Endothelial cell (in vitro differentiated cells): ENCODE data around the gene DNAJC27. TPM values are rescaled to one million over a fixed set of nuclear protein-coding genes. Genes with fewer than 3 reads are reported as not detected.

Source experiments
- DNase-seq: peaks from one replicate; pipeline ENCODE4 v3.0.0; 2021; ENCODE audit warnings: low spot score
- H3K27ac Mint-ChIP-seq: one replicate; pipeline ENCODE4 v1.8.0; 2021; ENCODE audit warnings: mixed read lengths, inconsistent platforms; ENCODE audit not compliant: unreplicated experiment
- H3K27me3 Mint-ChIP-seq: one replicate; pipeline ENCODE4 v1.8.0; 2021; ENCODE audit warnings: mild to moderate bottlenecking, moderate library complexity, mixed read lengths, inconsistent platforms; ENCODE audit not compliant: unreplicated experiment
- H3K36me3 Mint-ChIP-seq: one replicate; pipeline ENCODE4 v1.8.0; 2021; ENCODE audit warnings: mild to moderate bottlenecking, low read depth, mixed read lengths, inconsistent platforms; ENCODE audit not compliant: unreplicated experiment
- H3K4me1 Mint-ChIP-seq: one replicate; pipeline ENCODE4 v1.8.0; 2021; ENCODE audit warnings: mild to moderate bottlenecking, mixed read lengths, inconsistent platforms; ENCODE audit not compliant: unreplicated experiment
- H3K4me3 Mint-ChIP-seq: one replicate; pipeline ENCODE4 v1.8.0; 2021; ENCODE audit warnings: mild to moderate bottlenecking, mixed read lengths, inconsistent platforms; ENCODE audit not compliant: unreplicated experiment
- H3K9me3 Mint-ChIP-seq: one replicate; pipeline ENCODE4 v1.8.0; 2021; ENCODE audit warnings: mixed read lengths, inconsistent platforms; ENCODE audit not compliant: unreplicated experiment
- CTCF ChIP-seq: fragments of 200-600 bp; sonication (generic); IDR thresholded peaks from one replicate; pipeline ENCODE4 v1.5.0; 2021; ENCODE audit warnings: antibody characterized with exemption; ENCODE audit not compliant: unreplicated experiment
- total RNA-seq: library from RNA; stranded (reverse); fragmentation: NEBNext Ultra II Directional; extraction: Animal tissue kit (Norgen Biotek cat#: 25700); gene quantifications from one replicate; pipeline ENCODE4 v1.2.1, GENCODE V29; 2021; ENCODE audit not compliant: unreplicated experiment

Gene DNAJC27
- total RNA-seq, 1 donor from 2014 or later: 3.5 TPM

- Mint-ChIP-seq H3K4me3 (no peak overlapping the region), H3K27me3 (no peaks in the 10 kb centered on the region)
- TF ChIP-seq CTCF: no peak
Measured at GRCh38 chr2:24939353-24939752, 32.4 kb downstream of the DNAJC27 start.

GRCh38 chr2:24937236-24937635 is 34.5 kb downstream of the DNAJC27 start:
- H3K4me3 Mint-ChIP-seq: no peak overlapping the region
- no peaks in the 10 kb centered on the region for H3K4me1 Mint-ChIP-seq
- no peak overlapping the region for H3K27ac Mint-ChIP-seq
- H3K9me3 Mint-ChIP-seq: no peaks in the 10 kb centered on the region
- no peak for DNase-seq
- TF ChIP-seq CTCF: no peak
- H3K36me3 Mint-ChIP-seq: no peaks in the 10 kb centered on the region
- no peaks in the 10 kb centered on the region for H3K27me3 Mint-ChIP-seq

More at GRCh38 chr2:24939353-24939752, 32.4 kb downstream of the DNAJC27 start:
- Mint-ChIP-seq H3K4me1 (no peaks in the 10 kb centered on the region), H3K9me3 (no peaks in the 10 kb centered on the region), H3K27ac (no peak overlapping the region), H3K36me3 (no peaks in the 10 kb centered on the region)
- DNase-seq: no peak

- Mint-ChIP-seq H3K36me3 (no peaks in the 10 kb centered on the region), H3K27me3 (no peaks in the 10 kb centered on the region), H3K4me3 (no peak overlapping the region), H3K27ac (no peak overlapping the region), H3K4me1 (peaks cover 2% of the 10 kb centered on the region), H3K9me3 (no peaks in the 10 kb centered on the region)
- no peak for DNase-seq
- TF ChIP-seq CTCF: no peak
Measured at GRCh38 chr2:24935145-24935544, 36.6 kb downstream of the DNAJC27 start.

DNA sequence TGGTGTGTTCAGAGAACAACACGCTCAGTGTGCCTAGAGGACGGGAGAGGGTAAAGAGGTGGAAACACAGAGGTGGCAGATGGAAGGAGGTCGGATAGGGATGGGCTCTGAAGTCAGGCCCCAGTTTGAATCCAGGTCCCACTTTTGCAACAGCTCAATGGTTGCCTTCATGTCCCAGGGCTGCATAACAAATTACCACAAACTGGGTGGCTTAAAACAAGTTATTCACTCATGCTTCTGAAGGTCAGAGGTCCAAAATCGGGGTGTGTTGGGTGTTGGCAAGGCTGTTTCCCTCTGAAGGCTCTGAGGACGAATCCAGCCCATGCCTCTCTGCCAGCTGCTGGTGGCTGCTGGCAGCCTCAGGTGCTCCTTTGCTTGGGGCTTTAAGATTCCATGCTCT is 39.0 kb downstream of the DNAJC27 start:
- H3K27ac Mint-ChIP-seq: no peak overlapping the region
- no peak for DNase-seq
- no peaks in the 10 kb centered on the region for H3K36me3 Mint-ChIP-seq
- no peaks in the 10 kb centered on the region for H3K27me3 Mint-ChIP-seq
- TF ChIP-seq CTCF: no peak
- H3K4me3 Mint-ChIP-seq: no peak overlapping the region
- H3K4me1 Mint-ChIP-seq: peaks cover 2% of the 10 kb centered on the region
- H3K9me3 Mint-ChIP-seq: no peaks in the 10 kb centered on the region

DNA sequence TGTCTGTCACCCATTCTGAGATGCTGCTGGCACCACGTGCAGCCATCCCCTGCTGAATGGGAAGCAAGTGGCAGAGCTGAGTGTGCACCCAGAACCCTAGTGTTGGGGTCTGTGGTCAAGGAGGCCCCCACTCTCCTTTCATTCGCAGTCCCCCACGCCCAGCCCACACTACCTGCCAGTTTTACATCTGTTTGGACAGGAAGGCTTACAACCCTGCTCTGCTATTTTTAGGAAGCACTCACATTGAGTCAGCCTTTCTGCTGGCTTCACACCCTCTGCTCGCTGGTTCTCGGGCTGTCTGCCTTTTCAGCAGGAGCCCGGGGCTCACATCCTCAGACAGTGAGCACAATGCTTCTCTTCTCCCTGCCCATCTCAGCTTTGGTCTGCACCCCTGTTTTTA is 41.0 kb downstream of the DNAJC27 start:
- Mint-ChIP-seq H3K27me3 (no peaks in the 10 kb centered on the region), H3K4me3 (no peak overlapping the region), H3K36me3 (no peaks in the 10 kb centered on the region), H3K27ac (no peak overlapping the region), H3K4me1 (peaks cover 2% of the 10 kb centered on the region), H3K9me3 (no peaks in the 10 kb centered on the region)
- TF ChIP-seq CTCF: no peak
- DNase-seq: no peak
